HG02938 (cell line): ENCODE data around the gene ST6GALNAC3.

ENCODE experiments used
- ATAC-seq: cut with Tn5 transposase; IDR thresholded peaks from one replicate; pipeline ENCODE4 v1.9.1; 2021; ENCODE audit warnings: mild to moderate bottlenecking, moderate library complexity; ENCODE audit not compliant: unreplicated experiment

ST6GALNAC3 gene

GRCh38 chr1:76554283-76554682 is 479.7 kb downstream of the ST6GALNAC3 start:
- no peak for ATAC-seq

- no peak for ATAC-seq
Observed at GRCh38 chr1:76562292-76562691, 487.7 kb downstream of the ST6GALNAC3 start.

GRCh38 chr1:76568573-76569238 is 494.2 kb downstream of the ST6GALNAC3 start:
- ATAC-seq = no peak

- no peak for ATAC-seq
Observed at GRCh38 chr1:76571248-76571647, 496.7 kb downstream of the ST6GALNAC3 start.

GRCh38 chr1:76572229-76572628 is 497.7 kb downstream of the ST6GALNAC3 start:
- no peak for ATAC-seq

- ATAC-seq = no peak
Observed at GRCh38 chr1:76576876-76577524, 502.5 kb downstream of the ST6GALNAC3 start.

- no peak for ATAC-seq
Observed at GRCh38 chr1:76577525-76578185, 503.1 kb downstream of the ST6GALNAC3 start.

- ATAC-seq = no peak
Observed at GRCh38 chr1:76580206-76580605, 505.7 kb downstream of the ST6GALNAC3 start.

GRCh38 chr1:76581712-76582111 is 507.2 kb downstream of the ST6GALNAC3 start:
- ATAC-seq = no peak

- ATAC-seq = no peak
Observed at GRCh38 chr1:76583235-76583868, 508.8 kb downstream of the ST6GALNAC3 start.

- no peak for ATAC-seq
Observed at GRCh38 chr1:76583875-76584477, 509.4 kb downstream of the ST6GALNAC3 start.

- no peak for ATAC-seq
Observed at GRCh38 chr1:76585980-76586674, 511.6 kb downstream of the ST6GALNAC3 start.

- ATAC-seq = no peak
Observed at GRCh38 chr1:76587212-76587611, 512.7 kb downstream of the ST6GALNAC3 start.

- ATAC-seq = no peak
Observed at GRCh38 chr1:76591461-76591860, 516.9 kb downstream of the ST6GALNAC3 start.

GRCh38 chr1:76591963-76592362 is 517.4 kb downstream of the ST6GALNAC3 start:
- no peak for ATAC-seq

GRCh38 chr1:76593141-76593540 is 518.6 kb downstream of the ST6GALNAC3 start:
- no peak for ATAC-seq

GRCh38 chr1:76593618-76594017 is 519.1 kb downstream of the ST6GALNAC3 start:
- ATAC-seq = no peak

GRCh38 chr1:76595024-76595423 is 520.5 kb downstream of the ST6GALNAC3 start:
- no peak for ATAC-seq

GRCh38 chr1:76601465-76601864 is 526.9 kb downstream of the ST6GALNAC3 start:
- no peak for ATAC-seq

- ATAC-seq = no peak
Observed at GRCh38 chr1:76607717-76608116, 533.2 kb downstream of the ST6GALNAC3 start.
